Ovary (tissue), 3 donors: Measurements from ENCODE around the gene PSMD1.
"Not testable (repeated sequence)": the region's sequence is repeated elsewhere in the genome, so short reads cannot be mapped to it uniquely, and the experiment has no call there.

Source experiments
- CTCF ChIP-seq, 3 donors: fragments of 450-650 bp in 2 of 3; fragments of 200-600 bp in 1 of 3; IDR thresholded peaks; one replicate each; pipeline versions ENCODE4 v1.5.1 to v1.8.0; 2016 to 2022; ENCODE audit warnings: antibody characterized with exemption in 3 of 3, mild to moderate bottlenecking in 1 of 3
- POLR2A ChIP-seq: fragments of 450-650 bp; IDR thresholded peaks from one replicate; pipeline ENCODE4 v1.6.1; 2017; ENCODE audit warnings: antibody characterized with exemption, mild to moderate bottlenecking, moderate library complexity
- donor health status: DM: no; HTN: no; CAD: no.

GRCh38 chr2:231100321-231100720 is 43.7 kb downstream of the PSMD1 start:
- not testable (repeated sequence) for TF ChIP-seq CTCF (IDR thresholded peaks at IDR 0.05); POLR2A
